ENCODE measurements around the gene NSD1. TPM values are rescaled to one million over a fixed set of nuclear protein-coding genes. Genes with fewer than 3 reads are reported as not detected.

The NSD1 gene
- total and polyA plus RNA-seq, 2 of the 8 experiments (the other 6 are each of a cell fraction or from before 2014, with no cell fraction given) = 22.8 to 168 TPM

GRCh38 chr5:177112589-177113220 is 20.9 kb upstream of the NSD1 start:
- Histone ChIP-seq H4K8ac (ENCODE audit: extremely low read depth, insufficient read depth, low read length) (no peak overlapping the region), H3K4me3 (ENCODE audit: extremely low read depth in 1 of 4, insufficient read depth in 2 of 4, low read depth in 3 of 4, low read length in 4 of 4) (no peak overlapping the region), H2BK5ac (ENCODE audit: low read depth, low read length) (no peak overlapping the region), H2AFZ (ENCODE audit: low read length) (no peak overlapping the region), H4K20me1 (replicated peaks in 1 of 2; ENCODE audit: control insufficient read depth in 1 of 2, insufficient read depth in 2 of 2, low read length in 2 of 2) (no peaks in the 10 kb centered on the region), H3K4me1 (replicated peaks in 1 of 4; ENCODE audit: control insufficient read depth in 3 of 4, insufficient read depth in 4 of 4, low read length in 3 of 4) (peaks cover 0 to 4% (median 4%) of the 10 kb centered on the region in 4 experiments; a peak in 3 of 7 replicates), H3K36me3 (ENCODE audit: control insufficient read depth in 2 of 4, insufficient read depth in 4 of 4, low read length in 3 of 4) (no peaks in the 10 kb centered on the region), H3K79me2 (ENCODE audit: control insufficient read depth in 1 of 2, insufficient read depth in 2 of 2, low read length in 2 of 2) (no peaks in the 10 kb centered on the region), H3K79me1 (ENCODE audit: low read depth, low read length) (no peaks in the 10 kb centered on the region), H2BK12ac (ENCODE audit: low read depth, low read length) (0 out of 2 replicates have a peak overlapping the region, but pooled peaks have one; percentile 50), H3K23ac (ENCODE audit: insufficient read length) (no peak overlapping the region), H3K56ac (replicated peaks; ENCODE audit: insufficient read length, low read depth, low read length) (no peak overlapping the region), H3K18ac (ENCODE audit: extremely low read depth, low read length) (no peak overlapping the region), H3K27ac (ENCODE audit: low read depth, low read length) (no peak overlapping the region), H2AK5ac (ENCODE audit: low read depth, low read length) (no peak overlapping the region), H2BK120ac (replicated peaks; ENCODE audit: low read depth, low read length) (no peak overlapping the region), H4K91ac (replicated peaks; ENCODE audit: insufficient read length, low read length) (no peak overlapping the region), H3K9me3 (ENCODE audit: insufficient read depth in 2 of 2, low read depth in 1 of 2, low read length in 1 of 2) (peaks cover 0 to 3% of the 10 kb centered on the region in 2 experiments; a peak in 1 of 4 replicates), H4K5ac (ENCODE audit: insufficient read length, low read depth, low read length) (no peak overlapping the region), H3K23me2 (ENCODE audit: low read depth, low read length) (no peaks in the 10 kb centered on the region), H3K9ac (replicated peaks in 1 of 4; ENCODE audit: extremely low read depth in 1 of 4, low read depth in 3 of 4, low read length in 3 of 4) (no peak overlapping the region), H2BK20ac (ENCODE audit: low read length) (no peak overlapping the region), H3K4ac (replicated peaks; ENCODE audit: insufficient read length, low read depth, low read length) (no peak overlapping the region), H3K4me2 (ENCODE audit: insufficient read depth in 1 of 2, low read depth in 2 of 2, low read length in 2 of 2) (no peak overlapping the region), H3K14ac (ENCODE audit: insufficient read length) (no peak overlapping the region), H2BK15ac (ENCODE audit: low read length) (peak overlapping the region; percentile 12; the same call in 1 of the 2 replicates), H3K27me3 (replicated peaks in 1 of 4; ENCODE audit: control insufficient read depth in 3 of 4, extremely low read depth in 1 of 4, insufficient read depth in 3 of 4, low read length in 3 of 4) (peaks cover 0 to 4% (median 1%) of the 10 kb centered on the region in 4 experiments; a peak in 2 of 7 replicates)
- 85% methylated on average over 5 of the region's 5 CpGs; no CpG with 5 or more reads in 1 of the 2 experiments for WGBS, 2 experiments (ENCODE audit: extremely low coverage in 1 of 2, insufficient coverage in 1 of 2, insufficient read length in 1 of 2, insufficient replicate concordance in 2 of 2, low coverage in 1 of 2, low lambda C conversion rate in 2 of 2, missing lambda C conversion rate in 1 of 2)
- DNase-seq (ENCODE audit: low read depth in 1 of 2, low spot score in 2 of 2) (no peak), FAIRE-seq (no peak)
- TF ChIP-seq JUN (IDR thresholded peaks at IDR 0.05; ENCODE audit: low read depth, low read length) (no peak), SIN3A (conservative IDR thresholded peaks at IDR 0.05 in 1 of 2, IDR thresholded peaks at IDR 0.05 in 1 of 2; ENCODE audit: low read depth in 1 of 2, low read length in 2 of 2) (no peak), RFX5 (IDR thresholded peaks at IDR 0.05; ENCODE audit: borderline replicate concordance, low read depth, low read length) (no peak), SIX5 (IDR thresholded peaks at IDR 0.05; ENCODE audit: low read depth, low read length) (no peak), TCF12 (IDR thresholded peaks at IDR 0.05; ENCODE audit: low read depth, low read length) (no peak), CTBP2 (IDR thresholded peaks at IDR 0.05; ENCODE audit: borderline replicate concordance, insufficient read depth, insufficient read length, low read length) (no peak), JUND (IDR thresholded peaks at IDR 0.05; ENCODE audit: low read length) (no peak)
- POLR2A ChIA-PET (ENCODE audit: partially characterized antibody) = interaction anchor here (0.6 to 5.7 kb wide), 12 partner anchors 8 to 199 kb away, joined by 3 to 62 read pairs (median 4); partner anchors contain the start of genes MXD3 and NSD1
- CTCF ChIA-PET (ENCODE audit: partially characterized antibody) = interaction anchor here (0.6 to 11.0 kb wide), 59 partner anchors 8 to 459 kb away, joined by 3 to 170 read pairs (median 4); partner anchors contain the start of genes FGFR4, HK3, MXD3 and PRELID1
